GM19467 (cell line): ENCODE data around the gene POLD4.

ENCODE experiments used
- ATAC-seq: cut with Tn5 transposase; IDR thresholded peaks from one replicate; pipeline ENCODE4 v1.9.1; 2021; ENCODE audit warnings: mild to moderate bottlenecking, moderate library complexity; ENCODE audit not compliant: unreplicated experiment

Gene POLD4

DNA sequence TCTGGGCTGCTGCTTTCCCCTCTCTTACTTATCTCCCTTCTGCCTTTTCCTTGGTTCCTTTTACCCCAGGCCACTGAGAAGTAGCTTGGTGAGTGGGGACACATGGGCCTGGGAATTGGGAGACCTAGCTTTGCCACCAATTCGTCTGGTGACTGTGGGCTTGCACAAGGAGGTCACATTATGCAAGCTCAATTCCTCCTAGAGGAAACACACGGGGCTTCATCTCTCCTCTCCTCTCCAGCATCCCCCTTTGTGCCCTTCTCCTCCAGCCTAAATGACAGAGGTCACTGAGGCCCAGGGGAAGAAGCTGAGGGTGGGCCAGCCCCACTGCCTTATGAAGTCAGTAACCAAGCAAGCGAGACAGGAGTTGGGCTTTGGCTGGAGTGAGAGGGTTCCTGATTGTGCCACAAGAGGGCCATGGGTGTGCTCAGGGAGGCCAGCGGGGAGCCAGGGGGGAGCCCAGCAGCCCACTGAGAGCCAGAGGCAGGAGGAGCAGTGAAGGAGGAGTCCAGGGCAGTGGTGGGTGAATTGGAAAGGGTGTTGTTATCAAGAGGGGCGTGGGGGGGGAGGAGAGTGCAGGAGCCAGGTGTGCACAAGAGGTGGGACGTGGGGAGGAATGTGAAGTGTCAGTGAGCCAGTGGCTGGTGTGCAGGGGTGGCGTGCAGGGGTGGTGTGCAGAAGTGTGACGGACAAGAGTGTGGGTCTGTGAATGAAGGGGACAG, 18.0 kb upstream of the POLD4 start:
- no peak for ATAC-seq

DNA sequence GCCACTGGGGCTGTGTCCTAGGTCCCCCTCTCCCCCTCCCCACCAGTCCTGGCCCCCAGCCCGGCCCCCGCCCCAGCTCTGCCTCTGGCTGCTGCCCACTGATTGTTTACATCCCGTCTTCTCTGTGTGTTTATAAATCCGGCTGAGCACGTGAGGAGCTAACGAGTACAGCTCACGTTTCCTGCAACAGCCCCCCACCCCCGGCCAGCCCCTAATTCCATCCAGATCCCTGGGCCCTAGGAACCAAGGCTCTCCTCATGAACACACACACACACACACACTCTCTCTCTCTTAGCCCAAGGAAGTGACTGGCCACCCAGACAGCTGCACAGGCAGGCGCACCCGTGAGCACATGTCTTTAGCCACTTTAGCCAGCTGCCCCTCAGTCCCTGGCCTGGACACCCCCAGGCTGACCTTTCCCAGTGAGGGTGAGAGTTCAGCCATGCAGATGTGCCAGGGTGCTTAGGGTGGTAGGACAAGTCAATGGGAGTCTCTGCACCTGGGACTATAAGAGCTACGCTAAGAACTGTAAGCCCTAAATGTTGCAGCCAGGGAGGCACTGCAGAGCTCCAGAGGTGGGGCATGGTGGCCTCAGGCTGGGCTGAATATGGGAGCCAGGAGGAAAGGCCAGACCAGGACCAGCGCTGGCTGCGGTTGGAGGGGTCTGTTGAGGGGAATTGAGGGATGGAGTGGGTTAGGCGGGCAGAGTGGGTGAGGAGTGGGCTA, 17.2 kb upstream of the POLD4 start:
- no peak for ATAC-seq

DNA sequence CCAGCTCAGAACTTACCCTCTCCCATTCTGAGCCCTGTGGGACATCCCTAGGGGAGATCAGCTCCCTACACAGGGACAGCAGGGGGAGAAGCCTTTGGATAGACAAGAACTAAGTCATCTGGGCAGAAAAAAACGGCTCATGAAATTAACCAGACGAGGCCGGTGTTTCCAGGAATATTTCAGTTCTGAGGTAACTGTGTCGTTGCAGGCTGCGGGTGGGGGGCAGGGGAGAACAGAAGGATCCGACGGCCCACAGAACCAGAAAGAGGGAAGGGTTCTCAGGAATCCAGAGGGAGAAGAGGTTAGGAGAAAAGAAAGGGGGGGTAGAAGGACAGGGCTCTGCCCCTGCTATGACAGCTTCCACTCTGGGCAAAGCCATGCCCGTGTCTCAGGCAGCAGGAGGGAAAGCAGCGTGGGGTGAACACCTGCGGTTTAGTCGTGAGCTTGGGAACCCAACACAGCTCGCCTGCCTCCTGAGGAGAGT, 16.5 kb upstream of the POLD4 start:
- ATAC-seq = no peak

DNA sequence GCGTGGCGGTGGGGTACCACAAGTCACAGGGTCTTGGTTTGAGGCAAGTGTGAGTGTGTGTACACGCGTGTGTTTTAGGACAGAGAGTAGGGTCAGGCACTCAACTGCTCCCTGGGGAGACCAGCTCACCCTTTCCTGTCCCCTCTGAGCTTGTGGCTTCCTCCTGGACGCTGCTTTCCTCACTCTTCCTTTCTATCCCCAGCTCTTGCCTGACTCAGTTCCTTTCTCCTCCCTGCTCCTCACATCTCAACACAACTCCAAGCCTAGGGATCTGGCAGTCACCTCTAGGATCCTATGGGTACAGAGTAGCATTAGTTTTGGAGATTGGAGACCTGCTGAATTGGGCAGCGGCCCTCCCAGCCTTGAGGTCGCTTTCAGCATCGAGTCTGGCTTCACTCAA, 15.9 kb upstream of the POLD4 start:
- no peak for ATAC-seq

DNA sequence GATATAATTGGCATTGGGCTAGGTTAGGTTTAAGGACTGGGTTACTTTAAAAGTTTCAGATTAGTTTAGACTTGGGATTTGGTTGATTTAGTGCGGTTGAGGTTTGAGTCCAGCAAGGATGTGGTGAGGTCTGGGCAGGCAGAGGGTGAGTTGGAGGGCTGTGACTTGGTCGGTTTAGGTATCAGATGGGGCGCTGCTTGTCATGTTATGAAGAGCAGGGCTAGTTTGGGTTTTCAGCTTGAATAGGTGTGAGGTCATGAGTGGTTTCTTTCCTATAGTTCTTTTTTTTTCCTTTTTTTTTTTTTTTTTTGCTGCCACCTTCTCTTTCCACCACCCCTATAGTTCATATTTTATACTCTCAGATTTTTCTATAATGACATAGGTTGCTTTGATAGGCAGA, 15.3 kb upstream of the POLD4 start:
- no peak for ATAC-seq

DNA sequence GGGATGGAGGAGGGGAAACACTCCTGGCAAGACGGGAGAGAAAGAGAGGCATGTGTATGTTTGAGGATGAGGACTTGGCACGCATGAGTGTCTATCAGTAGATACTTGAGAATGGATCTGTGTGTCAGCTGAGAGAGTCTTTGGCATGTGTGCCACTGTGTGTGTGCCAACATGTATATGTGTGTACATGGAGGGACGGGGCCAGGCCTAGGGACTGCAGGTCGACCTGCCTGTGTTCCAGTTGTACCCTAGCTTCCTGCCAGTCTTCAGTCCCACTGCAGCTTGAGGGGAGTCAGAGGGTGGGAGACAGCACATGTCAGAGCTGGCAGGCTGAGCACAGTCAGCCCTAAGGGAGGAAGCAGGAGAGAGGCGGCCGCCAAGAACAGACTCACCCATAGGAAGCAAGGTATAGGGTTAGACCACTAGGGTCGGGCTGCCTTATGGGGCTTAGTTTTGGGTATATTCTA, 14.4 kb upstream of the POLD4 start:
- no peak for ATAC-seq

DNA sequence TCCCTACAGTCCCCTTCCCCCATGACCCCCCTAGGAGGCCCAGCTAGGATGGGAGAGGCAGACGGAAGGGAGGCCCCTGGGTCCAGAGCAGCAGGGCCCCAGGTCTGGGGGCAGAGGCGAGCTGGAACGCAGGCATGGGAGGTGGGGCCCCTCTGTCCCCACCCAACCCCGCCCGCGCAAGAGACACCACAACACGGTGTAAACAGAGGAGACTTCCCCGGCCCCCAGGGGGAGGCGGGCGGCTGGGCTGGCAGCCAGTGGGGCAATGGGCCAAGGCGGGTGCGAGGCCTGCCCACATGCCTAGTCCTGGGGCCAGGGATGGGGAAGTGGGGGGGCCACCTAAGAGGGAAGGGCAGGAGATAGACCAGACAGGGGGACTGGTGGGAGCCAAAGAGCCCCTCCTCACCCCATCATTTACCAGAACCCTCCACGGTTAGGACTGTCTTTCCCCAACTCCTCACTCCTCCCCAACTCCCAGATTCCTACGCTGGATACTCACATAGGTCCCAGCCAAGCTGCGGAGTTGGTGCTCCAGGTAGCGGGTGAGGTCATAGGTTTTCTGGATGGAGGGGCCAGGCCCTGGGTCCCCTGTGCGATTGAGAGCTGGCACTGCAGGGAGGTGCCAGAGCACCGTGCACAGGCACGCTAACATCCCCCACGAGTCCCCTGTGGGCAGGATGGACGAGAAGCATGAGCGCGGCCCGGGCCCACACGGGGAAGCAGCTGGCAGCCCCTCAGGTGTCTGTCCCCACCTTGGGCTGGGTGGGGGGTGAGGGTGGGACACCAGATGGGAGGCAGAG, 13.8 kb upstream of the POLD4 start:
- ATAC-seq = no peak

DNA sequence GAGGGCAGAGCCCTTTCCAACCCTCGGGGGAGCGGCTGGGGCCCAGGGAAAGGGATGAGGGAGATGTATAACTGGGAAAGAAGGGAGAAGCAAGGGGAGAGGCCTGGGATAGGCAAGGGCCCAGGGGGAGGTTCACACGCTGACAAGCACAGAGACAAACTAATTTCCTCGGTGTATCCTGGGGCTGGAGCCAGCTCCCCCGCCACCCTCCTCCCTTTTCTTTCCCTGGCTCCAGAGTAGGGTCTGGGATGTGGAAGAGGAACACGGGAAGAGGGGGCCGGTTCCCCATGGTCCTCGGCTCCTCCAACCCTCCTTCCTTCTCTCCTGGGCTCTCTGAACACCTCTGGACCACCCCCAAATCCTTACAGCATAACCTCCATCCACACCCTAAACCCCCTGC, 13.2 kb upstream of the POLD4 start:
- no peak for ATAC-seq

DNA sequence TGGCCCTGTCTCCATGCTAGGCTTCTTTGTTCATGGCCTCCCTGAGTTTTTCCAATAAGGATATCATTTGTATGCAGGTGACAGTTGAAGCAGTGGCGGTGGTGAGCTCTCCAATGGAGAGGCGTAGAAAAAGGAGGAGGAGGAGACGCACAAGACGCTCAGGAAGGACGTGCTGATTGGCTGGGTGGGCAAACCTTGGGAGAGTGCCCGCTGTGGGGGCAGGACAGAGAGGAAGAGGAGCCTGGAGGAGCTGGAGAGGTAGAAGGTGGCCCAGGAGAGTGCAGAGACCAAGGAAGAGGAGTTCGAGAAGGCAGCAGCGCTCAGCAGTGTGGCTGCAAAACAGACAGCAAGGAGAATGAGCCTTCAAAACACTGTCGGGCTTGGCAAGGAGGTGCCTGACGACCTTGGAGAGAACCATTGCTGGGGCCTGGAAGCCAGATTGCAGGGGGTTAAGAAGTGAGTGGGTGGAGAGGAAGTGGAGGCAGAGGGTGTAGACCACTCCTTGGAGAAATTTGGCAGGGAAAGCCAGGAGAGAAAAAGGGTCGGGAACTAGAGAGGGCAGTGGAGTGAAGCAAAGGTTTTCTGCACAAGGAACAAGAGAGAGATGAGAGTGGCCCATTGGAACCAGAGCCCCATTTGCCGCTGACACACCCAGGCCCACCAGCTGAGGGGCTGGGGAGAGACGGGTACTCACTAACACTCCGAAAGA, 12.5 kb upstream of the POLD4 start:
- no peak for ATAC-seq

DNA sequence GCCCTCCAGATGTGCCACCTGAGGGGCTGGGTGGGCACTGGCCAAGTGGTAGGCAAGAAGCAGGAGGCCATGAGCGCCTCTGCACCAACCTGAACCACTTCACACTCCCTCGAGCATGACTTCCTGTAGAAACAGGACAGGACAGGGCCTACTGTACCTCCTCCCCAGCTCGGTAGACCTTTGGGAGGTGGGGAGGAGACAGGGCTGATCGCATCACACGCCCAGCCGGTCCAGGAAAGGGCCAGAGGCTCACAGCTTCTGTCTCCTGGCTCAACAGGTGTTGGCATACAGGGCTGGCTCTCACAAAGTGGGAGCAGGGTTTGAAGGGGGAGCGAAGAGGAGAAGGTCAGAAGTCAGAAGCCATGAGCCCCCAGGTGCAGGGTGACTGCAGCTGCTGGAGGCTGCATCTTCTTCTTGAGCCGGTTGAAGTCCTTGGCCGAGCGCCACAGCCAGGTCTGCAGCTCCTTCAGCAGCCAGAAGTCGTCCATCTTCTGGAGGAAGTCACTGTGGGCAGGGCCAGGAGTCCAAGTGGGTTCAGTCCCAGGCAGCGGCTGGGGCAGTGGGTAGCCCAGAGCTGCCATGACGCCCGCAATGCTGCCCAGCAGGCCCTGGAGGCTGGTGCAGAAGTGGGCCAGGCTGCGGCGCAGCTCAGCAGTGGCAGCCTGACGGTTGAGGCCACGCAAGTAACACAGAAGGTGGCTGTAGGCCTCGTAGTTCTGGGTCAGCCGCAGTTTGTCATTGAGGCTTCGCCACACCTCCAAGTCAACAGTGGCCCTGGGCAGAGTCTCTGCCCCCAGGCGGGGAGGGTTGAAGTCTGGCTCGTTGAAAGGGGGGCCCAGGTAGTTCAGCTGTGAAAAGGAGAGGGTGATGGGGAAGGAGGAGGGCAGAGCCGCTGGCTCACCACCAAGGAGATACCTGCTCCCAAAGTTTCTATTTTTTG, 11.7 kb upstream of the POLD4 start:
- ATAC-seq = no peak

DNA sequence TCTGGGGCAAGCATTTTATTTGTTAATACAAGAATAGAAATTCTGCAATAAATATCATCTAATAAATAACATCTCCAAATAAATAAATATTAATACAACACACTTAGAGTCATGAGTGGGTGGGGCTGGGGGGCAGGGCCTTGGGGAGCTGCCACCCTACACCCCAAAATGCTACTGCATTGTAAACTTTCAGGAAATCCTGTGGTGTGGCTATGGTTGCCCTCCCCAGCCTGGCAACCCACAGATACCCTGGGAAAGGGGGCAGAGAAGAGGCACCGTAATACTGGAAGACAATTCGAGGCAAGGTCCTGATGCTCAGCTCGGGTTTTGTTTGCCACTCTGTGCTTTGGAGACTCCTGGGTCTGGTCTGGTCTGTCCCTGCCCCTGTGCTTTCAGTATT, 10.8 kb upstream of the POLD4 start:
- ATAC-seq = no peak

DNA sequence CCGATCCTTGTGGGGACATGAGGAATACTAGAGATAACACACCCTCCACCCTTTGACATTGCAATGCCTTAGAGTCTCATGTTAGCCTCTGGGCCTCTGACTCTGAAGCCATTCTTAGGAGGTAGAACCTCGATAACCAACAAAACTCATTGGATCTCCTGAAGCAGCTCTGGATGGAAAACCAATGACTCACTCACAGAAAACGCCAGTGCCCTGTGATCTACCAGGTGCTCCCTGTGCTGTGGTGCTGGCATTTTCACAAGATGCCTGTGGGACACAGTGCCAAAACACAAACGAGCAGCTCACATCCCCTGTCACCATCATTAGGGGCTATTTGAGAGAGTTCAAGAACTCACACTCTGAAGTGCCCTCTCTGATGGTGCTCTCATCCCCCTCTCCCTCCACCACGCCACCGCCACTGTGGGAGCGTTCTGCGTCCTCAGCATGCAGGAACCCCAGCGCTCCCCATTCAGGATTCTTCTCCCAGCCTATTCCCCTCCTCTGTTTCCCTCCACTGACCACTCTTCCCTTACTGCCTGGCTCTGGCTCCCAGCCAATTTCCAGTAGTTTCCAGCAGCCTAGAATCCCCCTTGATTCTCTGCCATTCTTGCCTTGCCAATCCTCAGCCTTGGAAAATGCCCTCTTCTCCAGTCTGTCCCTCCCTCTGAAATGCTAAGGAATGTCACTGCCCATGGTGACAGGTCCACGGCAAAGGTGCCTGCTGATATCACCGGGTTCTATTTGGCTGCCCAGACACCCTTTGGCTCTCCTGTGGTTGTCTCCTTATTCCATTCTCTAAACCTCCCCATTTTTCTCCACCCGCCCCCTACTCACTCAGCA, 4.7 kb upstream of the POLD4 start:
- no peak for ATAC-seq

DNA sequence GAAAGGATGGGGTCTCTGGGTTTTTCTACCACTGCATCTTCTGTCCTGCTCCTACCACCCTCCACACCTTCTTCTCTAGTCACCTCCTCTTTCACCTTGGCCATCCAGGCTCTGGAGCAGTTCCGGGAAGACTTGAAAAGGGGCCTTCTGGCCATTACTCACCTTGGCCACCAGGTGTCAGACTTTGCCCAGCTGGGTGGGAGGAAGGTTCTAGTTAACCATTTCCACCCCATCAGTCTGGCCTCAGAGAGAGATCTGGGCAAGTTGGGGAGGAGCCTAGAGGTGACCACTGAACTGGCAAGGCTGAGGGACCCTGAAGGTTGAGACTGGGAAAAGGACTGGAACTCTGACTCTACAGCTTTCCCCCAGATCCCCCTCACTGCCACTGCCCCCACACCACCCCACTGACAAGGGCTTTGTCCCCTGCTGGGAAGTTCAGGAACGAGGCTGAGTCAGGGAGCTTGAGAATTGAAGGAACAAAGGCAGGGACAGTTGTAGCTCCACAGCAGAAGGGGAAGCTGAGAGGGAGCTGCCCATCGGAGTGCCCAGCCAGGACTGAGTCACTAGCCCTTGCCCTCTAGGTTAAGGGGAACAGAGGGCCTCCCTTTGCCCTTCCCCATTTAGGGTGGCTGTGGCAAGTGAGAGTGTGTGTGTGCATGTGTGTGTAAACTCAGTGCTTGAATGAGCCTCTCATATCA, 3.7 kb upstream of the POLD4 start:
- no peak for ATAC-seq

DNA sequence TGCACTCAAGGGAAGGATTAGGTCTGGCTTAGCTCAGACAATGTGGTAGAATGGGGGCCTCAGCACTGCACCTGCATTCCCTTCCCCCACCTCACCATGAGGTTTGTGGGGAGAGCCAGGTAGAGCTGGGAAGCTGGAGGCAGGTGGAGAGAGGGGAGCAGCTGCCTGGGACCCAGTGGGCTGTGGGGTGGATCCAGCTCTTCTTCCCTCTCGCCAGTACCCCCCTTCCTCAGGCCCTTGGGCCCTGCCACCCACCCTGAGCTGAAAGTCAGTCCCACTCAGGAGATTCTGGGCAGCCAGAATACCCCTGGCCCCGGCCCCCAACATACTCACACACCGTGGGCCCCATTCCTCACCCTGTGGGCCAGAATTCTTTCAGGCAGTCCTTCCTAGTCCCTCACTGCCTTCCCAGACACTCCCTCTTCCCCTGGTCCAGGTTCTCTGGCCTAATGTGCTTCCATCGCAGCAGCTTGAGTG, 3.1 kb upstream of the POLD4 start:
- no peak for ATAC-seq

DNA sequence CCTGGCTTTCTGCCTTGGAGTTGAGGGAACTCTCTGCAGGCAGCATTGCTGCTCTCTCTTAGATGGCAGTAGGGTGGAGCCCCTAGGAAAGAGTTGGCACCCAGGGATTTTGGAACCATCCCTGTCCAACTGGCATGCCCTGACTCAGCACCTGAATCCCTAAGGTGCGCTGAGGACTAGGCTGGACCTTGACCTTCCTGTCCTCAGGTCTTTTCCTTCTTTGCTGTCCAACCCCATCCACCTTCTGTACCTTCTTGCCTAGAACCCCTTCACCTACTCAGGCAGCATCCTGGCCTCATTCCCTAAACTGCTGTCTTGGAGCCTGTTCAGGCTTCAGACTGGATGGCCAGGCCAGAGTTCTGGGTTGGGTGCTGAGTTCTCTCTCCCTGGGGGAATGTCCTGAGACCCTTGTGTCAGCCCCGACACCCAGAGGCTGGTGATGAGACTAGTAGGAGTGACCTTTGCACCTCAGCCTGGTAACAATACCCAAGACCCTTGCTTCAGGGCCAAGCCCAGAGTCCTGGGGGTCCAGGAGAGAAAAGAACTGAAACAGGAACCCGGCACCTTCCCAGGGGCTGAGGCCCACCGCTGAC, 2.5 kb upstream of the POLD4 start:
- no peak for ATAC-seq

DNA sequence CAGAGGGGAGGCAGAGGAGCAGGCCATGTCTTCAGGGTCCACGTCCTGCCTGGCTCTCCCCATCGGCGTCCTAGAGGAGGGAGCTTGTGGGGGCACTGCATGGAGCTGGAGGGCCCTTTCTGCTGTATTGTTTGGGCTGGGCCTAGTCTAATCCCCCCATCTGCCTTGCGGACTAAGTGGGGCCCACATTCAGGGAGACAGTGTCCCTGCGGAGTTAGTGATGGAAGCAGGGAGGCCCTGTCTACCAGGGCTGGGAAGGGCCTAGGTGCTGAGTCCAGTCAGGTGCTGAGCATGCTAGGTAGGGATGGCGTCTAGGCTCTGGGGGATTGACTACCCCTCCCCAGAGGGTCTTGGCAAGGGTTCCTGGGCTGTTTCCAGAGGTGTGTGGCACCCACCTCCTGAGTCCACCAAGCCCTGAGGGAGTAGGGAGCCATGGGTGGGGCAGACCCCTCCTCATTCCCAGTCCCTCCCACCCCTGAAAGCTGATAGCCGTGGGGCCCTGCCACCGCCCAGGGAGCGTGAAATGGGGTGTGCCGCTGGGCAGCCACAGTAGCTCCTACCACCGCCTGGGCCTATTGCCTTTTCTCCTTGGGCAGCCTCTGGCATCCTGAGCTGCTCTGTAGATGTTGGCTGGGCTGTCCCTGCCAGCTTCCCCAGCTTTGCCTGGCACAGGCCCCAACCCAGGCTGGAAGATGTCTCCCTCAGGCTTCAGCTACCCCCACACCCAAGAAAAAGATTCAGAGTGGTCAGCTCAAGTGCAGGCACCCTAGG, 1.9 kb upstream of the POLD4 start:
- ATAC-seq = no peak
